PFSK-1 (cell line): Measurements from ENCODE around the gene GALNT10.

Experiments used
- FOXP2 ChIP-seq: optimal IDR thresholded peaks from 2 replicates; pipeline ENCODE3; 2011; ENCODE audit warnings: borderline replicate concordance, control low read depth, inconsistent platforms; ENCODE audit not compliant: insufficient read depth; ENCODE audit errors: extremely low read length, extremely low read depth
- POLR2AphosphoS5 ChIP-seq: IDR thresholded peaks from 2 replicates; pipeline ENCODE4 v1.6.1; 2012; ENCODE audit warnings: low read depth, mild to moderate bottlenecking, control low read depth, low read length, moderate library complexity
- TAF1 ChIP-seq: IDR thresholded peaks from 2 replicates; pipeline ENCODE4 v1.6.1; 2012; ENCODE audit warnings: low read length, control low read depth, borderline replicate concordance; ENCODE audit not compliant: insufficient read depth
- TF ChIP-seq, protein P1 (sequence below), 2 experiments: IDR thresholded peaks; 2 replicates each; pipeline versions ENCODE4 v1.6.1 to v1.8.0; 2011 to 2012; ENCODE audit warnings: low read depth in 2 of 2, low read length in 2 of 2, control low read depth in 1 of 2, inconsistent platforms in 1 of 2, mild to moderate bottlenecking in 1 of 2, moderate library complexity in 1 of 2; ENCODE audit not compliant: insufficient read depth in 1 of 2

DNA sequence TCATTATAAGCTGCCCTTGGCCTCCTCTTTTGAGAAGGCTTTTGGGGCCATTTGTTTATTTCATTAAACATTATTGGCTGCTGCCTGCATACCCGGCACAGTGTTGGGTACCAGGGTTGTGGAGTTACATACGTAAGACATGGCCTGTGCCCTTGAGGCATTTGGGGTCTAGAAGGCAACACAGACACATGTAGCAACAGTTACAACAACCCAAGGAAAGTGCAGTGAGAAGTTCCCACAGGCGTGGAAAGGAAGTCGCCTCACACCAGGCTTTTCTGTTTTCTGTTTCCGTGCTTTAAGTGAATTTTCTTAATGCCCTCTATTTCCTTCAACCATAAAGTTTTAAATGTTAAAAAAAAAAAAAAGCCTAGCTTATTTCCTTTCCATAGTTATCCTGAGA, 47.4 kb downstream of the GALNT10 start:
- TF ChIP-seq, protein P1, sequence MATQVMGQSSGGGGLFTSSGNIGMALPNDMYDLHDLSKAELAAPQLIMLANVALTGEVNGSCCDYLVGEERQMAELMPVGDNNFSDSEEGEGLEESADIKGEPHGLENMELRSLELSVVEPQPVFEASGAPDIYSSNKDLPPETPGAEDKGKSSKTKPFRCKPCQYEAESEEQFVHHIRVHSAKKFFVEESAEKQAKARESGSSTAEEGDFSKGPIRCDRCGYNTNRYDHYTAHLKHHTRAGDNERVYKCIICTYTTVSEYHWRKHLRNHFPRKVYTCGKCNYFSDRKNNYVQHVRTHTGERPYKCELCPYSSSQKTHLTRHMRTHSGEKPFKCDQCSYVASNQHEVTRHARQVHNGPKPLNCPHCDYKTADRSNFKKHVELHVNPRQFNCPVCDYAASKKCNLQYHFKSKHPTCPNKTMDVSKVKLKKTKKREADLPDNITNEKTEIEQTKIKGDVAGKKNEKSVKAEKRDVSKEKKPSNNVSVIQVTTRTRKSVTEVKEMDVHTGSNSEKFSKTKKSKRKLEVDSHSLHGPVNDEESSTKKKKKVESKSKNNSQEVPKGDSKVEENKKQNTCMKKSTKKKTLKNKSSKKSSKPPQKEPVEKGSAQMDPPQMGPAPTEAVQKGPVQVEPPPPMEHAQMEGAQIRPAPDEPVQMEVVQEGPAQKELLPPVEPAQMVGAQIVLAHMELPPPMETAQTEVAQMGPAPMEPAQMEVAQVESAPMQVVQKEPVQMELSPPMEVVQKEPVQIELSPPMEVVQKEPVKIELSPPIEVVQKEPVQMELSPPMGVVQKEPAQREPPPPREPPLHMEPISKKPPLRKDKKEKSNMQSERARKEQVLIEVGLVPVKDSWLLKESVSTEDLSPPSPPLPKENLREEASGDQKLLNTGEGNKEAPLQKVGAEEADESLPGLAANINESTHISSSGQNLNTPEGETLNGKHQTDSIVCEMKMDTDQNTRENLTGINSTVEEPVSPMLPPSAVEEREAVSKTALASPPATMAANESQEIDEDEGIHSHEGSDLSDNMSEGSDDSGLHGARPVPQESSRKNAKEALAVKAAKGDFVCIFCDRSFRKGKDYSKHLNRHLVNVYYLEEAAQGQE (IDR thresholded peaks at IDR 0.05; ENCODE audit: insufficient read depth in 1 of 2, low read depth in 2 of 2, low read length in 2 of 2) = no peak
- TF ChIP-seq POLR2AphosphoS5 (no peak), FOXP2 (no peak), TAF1 (no peak)
